ENCODE data around the gene TAL2.

TAL2 gene

GRCh38 chr9:105711867-105712266 is 49.6 kb downstream of the TAL2 start:
- no peak for TF ChIP-seq CTCF (IDR thresholded peaks at IDR 0.05; ENCODE audit: extremely low read depth, insufficient read depth, missing control alignments)
- no peak for DNase-seq (ENCODE audit: low spot score)
- in situ Hi-C loops (cut with MboI; ENCODE audit: low pct_unique_long_range_greater_than_20kb, low sequenced_read_pairs, unreplicated experiment) = loop anchor here (25.0 kb wide), 1 partner anchor 275 kb away; the partner anchor contains the start of gene FSD1L

- DNase-seq (ENCODE audit: low spot score) = no peak
- TF ChIP-seq CTCF (IDR thresholded peaks at IDR 0.05; ENCODE audit: extremely low read depth, insufficient read depth, missing control alignments) = no peak
- in situ Hi-C loops (cut with MboI; ENCODE audit: low pct_unique_long_range_greater_than_20kb, low sequenced_read_pairs, unreplicated experiment) = loop anchor here (25.0 kb wide), 1 partner anchor 275 kb away; the partner anchor contains the start of gene FSD1L
These were observed 50.0 kb downstream of the TAL2 start for GRCh38 chr9:105712297-105712696.
